ENCODE measurements around the gene ARAP1.

DNA sequence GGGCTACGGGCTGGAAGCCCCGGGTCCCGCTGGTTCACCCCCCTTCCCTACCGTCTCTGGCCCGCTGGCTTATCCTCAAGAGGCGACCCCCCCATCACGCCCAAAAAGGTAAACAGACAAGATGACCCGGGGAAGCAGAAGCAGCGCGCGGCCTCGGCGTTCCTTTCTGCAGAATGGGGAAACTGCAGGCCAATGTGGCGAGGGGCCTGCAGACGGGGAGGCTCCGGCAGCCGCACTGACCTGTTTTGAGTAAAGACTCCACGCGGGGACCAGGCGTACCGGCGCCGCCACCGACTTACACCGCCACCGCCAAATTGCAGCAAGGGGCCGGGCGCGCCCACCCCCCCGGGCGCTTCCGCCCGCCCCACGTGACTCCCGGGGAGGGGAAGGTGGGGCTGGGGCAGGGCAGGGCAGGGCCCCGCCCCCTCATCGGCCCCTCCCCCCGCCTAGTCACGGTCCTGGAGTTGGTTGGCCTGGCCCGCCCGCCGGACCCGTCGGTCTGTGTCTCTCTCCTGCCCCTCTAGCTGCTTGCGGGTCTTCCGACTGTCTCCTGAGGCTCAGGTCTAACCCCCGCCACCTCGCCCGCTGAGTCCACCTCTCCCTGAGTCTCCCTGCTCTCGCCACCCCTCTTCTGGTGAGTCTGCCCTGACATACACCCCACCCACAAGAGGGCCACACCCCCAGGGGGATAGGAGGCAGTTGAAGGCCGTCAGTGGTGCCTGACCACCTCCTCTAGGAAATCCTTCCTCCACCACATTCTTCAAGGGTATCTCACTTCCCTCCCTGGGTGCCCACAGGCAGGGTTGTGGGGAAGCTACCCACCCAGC, at the start of gene ARAP1:
- TF ChIP-seq, protein P1, sequence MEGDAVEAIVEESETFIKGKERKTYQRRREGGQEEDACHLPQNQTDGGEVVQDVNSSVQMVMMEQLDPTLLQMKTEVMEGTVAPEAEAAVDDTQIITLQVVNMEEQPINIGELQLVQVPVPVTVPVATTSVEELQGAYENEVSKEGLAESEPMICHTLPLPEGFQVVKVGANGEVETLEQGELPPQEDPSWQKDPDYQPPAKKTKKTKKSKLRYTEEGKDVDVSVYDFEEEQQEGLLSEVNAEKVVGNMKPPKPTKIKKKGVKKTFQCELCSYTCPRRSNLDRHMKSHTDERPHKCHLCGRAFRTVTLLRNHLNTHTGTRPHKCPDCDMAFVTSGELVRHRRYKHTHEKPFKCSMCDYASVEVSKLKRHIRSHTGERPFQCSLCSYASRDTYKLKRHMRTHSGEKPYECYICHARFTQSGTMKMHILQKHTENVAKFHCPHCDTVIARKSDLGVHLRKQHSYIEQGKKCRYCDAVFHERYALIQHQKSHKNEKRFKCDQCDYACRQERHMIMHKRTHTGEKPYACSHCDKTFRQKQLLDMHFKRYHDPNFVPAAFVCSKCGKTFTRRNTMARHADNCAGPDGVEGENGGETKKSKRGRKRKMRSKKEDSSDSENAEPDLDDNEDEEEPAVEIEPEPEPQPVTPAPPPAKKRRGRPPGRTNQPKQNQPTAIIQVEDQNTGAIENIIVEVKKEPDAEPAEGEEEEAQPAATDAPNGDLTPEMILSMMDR (conservative IDR thresholded peaks at IDR 0.05; ENCODE audit: low read depth, low read length): no peak
- no peak for TF ChIP-seq EZH2 (IDR thresholded peaks at IDR 0.05; ENCODE audit: borderline replicate concordance, low read depth, low read length, poor library complexity, severe bottlenecking)

Data from A673 (cell line).